Lower leg skin (tissue), 3 donors: Measurements from ENCODE around the gene LDHD.

Source experiments
- POLR2A ChIP-seq, 2 donors: fragments of 450-650 bp; IDR thresholded peaks; one replicate each; pipeline ENCODE4 v1.6.1; 2016 to 2017; ENCODE audit warnings: antibody characterized with exemption in 2 of 2, mild to moderate bottlenecking in 1 of 2, moderate library complexity in 1 of 2
- TF ChIP-seq, protein P1 (sequence below), 3 donors: fragments of 450-650 bp; IDR thresholded peaks; one replicate each; pipeline ENCODE4 v1.5.1; 2016; ENCODE audit warnings: antibody characterized with exemption in 3 of 3, mild to moderate bottlenecking in 3 of 3, moderate library complexity in 2 of 3

DNA sequence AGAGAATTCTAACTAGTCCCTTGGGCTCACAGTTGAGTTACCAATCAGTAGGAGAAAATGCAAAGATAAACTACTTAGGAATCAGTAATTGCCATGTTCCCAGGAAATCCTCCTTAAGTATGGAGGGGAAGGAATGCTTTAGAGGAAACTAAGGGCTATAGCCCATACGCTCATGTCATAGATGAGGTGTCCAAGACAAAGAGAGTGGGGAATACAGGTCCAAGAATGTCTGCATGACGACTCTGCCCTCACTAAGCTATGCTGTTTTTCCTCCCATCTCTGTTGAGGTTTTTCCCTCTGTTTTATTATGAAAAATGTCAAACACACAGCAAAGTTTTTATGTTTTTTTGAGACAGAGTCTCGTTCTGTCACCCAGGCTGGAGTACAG, 16.0 kb downstream of the LDHD start:
- no peak for TF ChIP-seq POLR2A (IDR thresholded peaks at IDR 0.05)
- TF ChIP-seq, protein P1, sequence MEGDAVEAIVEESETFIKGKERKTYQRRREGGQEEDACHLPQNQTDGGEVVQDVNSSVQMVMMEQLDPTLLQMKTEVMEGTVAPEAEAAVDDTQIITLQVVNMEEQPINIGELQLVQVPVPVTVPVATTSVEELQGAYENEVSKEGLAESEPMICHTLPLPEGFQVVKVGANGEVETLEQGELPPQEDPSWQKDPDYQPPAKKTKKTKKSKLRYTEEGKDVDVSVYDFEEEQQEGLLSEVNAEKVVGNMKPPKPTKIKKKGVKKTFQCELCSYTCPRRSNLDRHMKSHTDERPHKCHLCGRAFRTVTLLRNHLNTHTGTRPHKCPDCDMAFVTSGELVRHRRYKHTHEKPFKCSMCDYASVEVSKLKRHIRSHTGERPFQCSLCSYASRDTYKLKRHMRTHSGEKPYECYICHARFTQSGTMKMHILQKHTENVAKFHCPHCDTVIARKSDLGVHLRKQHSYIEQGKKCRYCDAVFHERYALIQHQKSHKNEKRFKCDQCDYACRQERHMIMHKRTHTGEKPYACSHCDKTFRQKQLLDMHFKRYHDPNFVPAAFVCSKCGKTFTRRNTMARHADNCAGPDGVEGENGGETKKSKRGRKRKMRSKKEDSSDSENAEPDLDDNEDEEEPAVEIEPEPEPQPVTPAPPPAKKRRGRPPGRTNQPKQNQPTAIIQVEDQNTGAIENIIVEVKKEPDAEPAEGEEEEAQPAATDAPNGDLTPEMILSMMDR (IDR thresholded peaks at IDR 0.05): no peak
